ENCODE results near the gene MASP2. TPM values are rescaled to one million over a fixed set of nuclear protein-coding genes. Genes with fewer than 3 reads are reported as not detected.
"Not testable (repeated sequence)": the region's sequence is repeated elsewhere in the genome, so short reads cannot be mapped to it uniquely, and the experiment has no call there.

MASP2 gene
- total RNA-seq, 1 donor from 2014 or later = not detected

- Mint-ChIP-seq H3K27me3 (no peaks in the 10 kb centered on the region), H3K27ac (no peak overlapping the region), H3K9me3 (no peaks in the 10 kb centered on the region), H3K4me1 (peaks cover 16% of the 10 kb centered on the region), H3K36me3 (ENCODE audit: low read depth) (peaks cover 24% of the 10 kb centered on the region), H3K4me3 (no peak overlapping the region)
- ATAC-seq (ENCODE audit: low read depth) (peak; percentile 21), DNase-seq (no peak)
- ChIA-PET POLR2A (no interaction called here), CTCF (no interaction called here)
- TF ChIP-seq, protein P1, sequence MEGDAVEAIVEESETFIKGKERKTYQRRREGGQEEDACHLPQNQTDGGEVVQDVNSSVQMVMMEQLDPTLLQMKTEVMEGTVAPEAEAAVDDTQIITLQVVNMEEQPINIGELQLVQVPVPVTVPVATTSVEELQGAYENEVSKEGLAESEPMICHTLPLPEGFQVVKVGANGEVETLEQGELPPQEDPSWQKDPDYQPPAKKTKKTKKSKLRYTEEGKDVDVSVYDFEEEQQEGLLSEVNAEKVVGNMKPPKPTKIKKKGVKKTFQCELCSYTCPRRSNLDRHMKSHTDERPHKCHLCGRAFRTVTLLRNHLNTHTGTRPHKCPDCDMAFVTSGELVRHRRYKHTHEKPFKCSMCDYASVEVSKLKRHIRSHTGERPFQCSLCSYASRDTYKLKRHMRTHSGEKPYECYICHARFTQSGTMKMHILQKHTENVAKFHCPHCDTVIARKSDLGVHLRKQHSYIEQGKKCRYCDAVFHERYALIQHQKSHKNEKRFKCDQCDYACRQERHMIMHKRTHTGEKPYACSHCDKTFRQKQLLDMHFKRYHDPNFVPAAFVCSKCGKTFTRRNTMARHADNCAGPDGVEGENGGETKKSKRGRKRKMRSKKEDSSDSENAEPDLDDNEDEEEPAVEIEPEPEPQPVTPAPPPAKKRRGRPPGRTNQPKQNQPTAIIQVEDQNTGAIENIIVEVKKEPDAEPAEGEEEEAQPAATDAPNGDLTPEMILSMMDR (IDR thresholded peaks at IDR 0.05) = no peak
- intact Hi-C loops (cut with micrococcal nuclease) = no loop called here
These were observed 6.7 kb upstream of the MASP2 start for GRCh38 chr1:11053758-11054137.

- ATAC-seq (ENCODE audit: low read depth) = no peak
- intact Hi-C loops (cut with micrococcal nuclease) = no loop called here
- DNase-seq = no peak
- Mint-ChIP-seq H3K9me3 (no peaks in the 10 kb centered on the region), H3K36me3 (ENCODE audit: low read depth) (peaks cover 22% of the 10 kb centered on the region), H3K4me1 (peaks cover 12% of the 10 kb centered on the region), H3K27ac (no peak overlapping the region), H3K27me3 (no peaks in the 10 kb centered on the region), H3K4me3 (no peak overlapping the region)
- ChIA-PET POLR2A (no interaction called here), CTCF (no interaction called here)
- TF ChIP-seq, protein P1 (IDR thresholded peaks at IDR 0.05) = no peak
These were observed 6.1 kb upstream of the MASP2 start for GRCh38 chr1:11052839-11053757.

- CTCF ChIA-PET = interaction anchor here (0.8 kb wide), 1 partner anchor 14 kb away, joined by 3 read pairs; no protein-coding TSS in a partner anchor
- intact Hi-C loops (cut with micrococcal nuclease) = no loop called here
- no peak overlapping the region for H3K27ac Mint-ChIP-seq
- H3K36me3 Mint-ChIP-seq (ENCODE audit: low read depth) = peaks cover 13% of the 10 kb centered on the region
- DNase-seq (no peak), ATAC-seq (ENCODE audit: low read depth) (peak; percentile 21)
- H3K27me3 Mint-ChIP-seq = no peaks in the 10 kb centered on the region
- peaks cover 12% of the 10 kb centered on the region for H3K4me1 Mint-ChIP-seq
- TF ChIP-seq, protein P1 (IDR thresholded peaks at IDR 0.05) = no peak
- H3K4me3 Mint-ChIP-seq = no peak overlapping the region
- POLR2A ChIA-PET = interaction anchor here (1.5 to 1.9 kb wide), 2 partner anchors 8 to 47 kb away, joined by 4 read pairs; partner anchors contain the start of genes EXOSC10 and SRM
- H3K9me3 Mint-ChIP-seq = no peaks in the 10 kb centered on the region
These were observed 4.9 kb upstream of the MASP2 start for GRCh38 chr1:11051781-11052511.

DNA sequence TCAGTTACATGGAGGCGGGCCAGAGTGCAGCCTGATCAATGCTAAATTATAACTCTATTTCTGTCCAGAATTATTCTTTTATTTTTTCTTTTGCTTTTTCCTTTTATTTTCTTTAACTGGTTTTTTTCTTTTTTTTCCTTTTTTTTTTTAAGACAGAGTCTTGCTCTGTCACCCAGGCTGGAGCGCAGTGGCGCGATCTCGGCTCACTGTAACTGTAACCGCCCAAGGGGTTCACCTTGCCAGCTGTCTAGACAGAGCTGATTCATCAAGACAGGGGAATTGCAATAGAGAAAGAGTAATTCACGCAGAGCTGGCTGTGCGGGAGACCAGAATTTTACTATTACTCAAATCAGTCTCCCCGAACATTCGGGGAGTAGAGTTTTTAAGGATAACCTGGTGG, 4.1 kb upstream of the MASP2 start:
- H3K9me3 Mint-ChIP-seq; H3K27ac Mint-ChIP-seq; H3K36me3 Mint-ChIP-seq (ENCODE audit: low read depth); DNase-seq; ATAC-seq (ENCODE audit: low read depth); H3K27me3 Mint-ChIP-seq; intact Hi-C loops (cut with micrococcal nuclease); H3K4me3 Mint-ChIP-seq: not testable (repeated sequence)
- H3K4me1 Mint-ChIP-seq = peaks cover 12% of the 10 kb centered on the region
- ChIA-PET CTCF (interaction anchor here (0.8 kb wide), 1 partner anchor 14 kb away, joined by 3 read pairs; no protein-coding TSS in a partner anchor), POLR2A (interaction anchor here (1.5 to 1.9 kb wide), 2 partner anchors 9 to 48 kb away, joined by 4 read pairs; partner anchors contain the start of genes EXOSC10 and SRM)

DNA sequence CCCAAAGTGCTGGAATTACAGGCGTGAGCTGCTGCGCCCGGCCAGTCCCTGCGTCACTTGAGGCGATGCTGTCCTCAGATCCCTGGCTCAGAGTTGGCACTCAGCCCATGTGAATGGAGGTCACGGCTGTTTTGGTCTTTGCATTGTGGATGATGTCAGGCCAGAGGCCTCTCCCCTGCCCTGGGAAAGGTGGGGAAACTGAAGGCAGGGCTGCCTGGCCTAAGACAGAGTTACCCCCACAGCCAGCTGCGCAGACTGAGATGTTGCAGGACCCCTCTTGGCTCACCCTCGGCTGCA, 821 bp downstream of the MASP2 start:
- ATAC-seq (ENCODE audit: low read depth) = no peak
- no peaks in the 10 kb centered on the region for H3K9me3 Mint-ChIP-seq
- ChIA-PET CTCF (interaction anchor here (1.1 to 2.4 kb wide), 2 partner anchors 8 to 10 kb away, joined by 3 to 9 read pairs; no protein-coding TSS in a partner anchor), POLR2A (no interaction called here)
- peak; percentile 7 for DNase-seq
- H3K4me1 Mint-ChIP-seq = peaks cover 1% of the 10 kb centered on the region
- TF ChIP-seq, protein P1 (IDR thresholded peaks at IDR 0.05) = no peak
- H3K27ac Mint-ChIP-seq = no peak overlapping the region
- intact Hi-C loops (cut with micrococcal nuclease) = no loop called here
- no peak overlapping the region for H3K4me3 Mint-ChIP-seq
- H3K27me3 Mint-ChIP-seq = no peaks in the 10 kb centered on the region
- no peaks in the 10 kb centered on the region for H3K36me3 Mint-ChIP-seq (ENCODE audit: low read depth)

Measured in activated B cell treated with CpG ODN at 0.5 μM for 24 hours (primary cell).